Measurements from ENCODE around the gene GREB1L. TPM values are rescaled to one million over a fixed set of nuclear protein-coding genes. Genes with fewer than 3 reads are reported as not detected.
A peak's percentile ranks its signal among the peaks of the same experiment; 100 is the strongest.

Gene GREB1L
- total and polyA plus RNA-seq, 2 experiments from 2014 or later, result 1.9 to 3.0 TPM

DNA sequence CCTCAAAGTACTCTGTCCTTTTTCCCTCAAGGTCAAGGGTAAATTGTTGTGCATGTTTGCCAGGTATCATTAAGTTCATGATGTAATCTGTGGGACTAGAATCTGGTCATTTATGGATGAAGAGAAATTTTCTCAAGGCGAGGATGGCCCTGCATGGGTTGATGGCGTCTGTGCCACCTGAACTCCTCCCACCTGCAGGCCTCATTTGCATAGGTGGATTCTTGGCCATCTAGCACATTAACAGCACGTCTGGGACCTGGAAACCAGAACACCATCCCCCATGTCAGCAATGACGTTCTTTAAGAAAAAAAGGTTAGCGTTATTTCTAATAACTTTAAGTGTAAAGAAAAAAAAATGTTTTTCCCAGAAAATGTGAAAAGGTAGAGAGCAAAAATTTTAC, 212.7 kb downstream of the GREB1L start:
- Histone ChIP-seq H3K27ac (no peak overlapping the region), H4K20me1 (ENCODE audit: insufficient read depth) (no peaks in the 10 kb centered on the region), H3K27me3 (replicated peaks; ENCODE audit: insufficient read depth) (no peaks in the 10 kb centered on the region), H2AFZ (no peak overlapping the region), H3K79me2 (ENCODE audit: insufficient read depth) (no peaks in the 10 kb centered on the region), H3K9me2 (ENCODE audit: insufficient read depth) (no peaks in the 10 kb centered on the region), H3F3A (ENCODE audit: insufficient read depth) (no peaks in the 10 kb centered on the region), H3K4me2 (ENCODE audit: unreplicated experiment) (no peak overlapping the region), H3K4me1 (ENCODE audit: insufficient read depth) (peaks cover 8% of the 10 kb centered on the region), H3K36me3 (ENCODE audit: low read depth) (no peaks in the 10 kb centered on the region), H3K4me3 (no peak overlapping the region), H3K9ac (no peak overlapping the region), H3K9me3 (ENCODE audit: low read depth) (no peaks in the 10 kb centered on the region)
- TF ChIP-seq EZH2phosphoT487 (IDR thresholded peaks at IDR 0.05; ENCODE audit: insufficient read depth, low read depth), result no peak
- TF ChIP-seq EZH2 (IDR thresholded peaks at IDR 0.05; ENCODE audit: insufficient read depth, poor library complexity, severe bottlenecking), result no peak
- 82 to 85% methylated on average over 5 of the region's 5 CpGs for WGBS, 2 experiments (ENCODE audit: low coverage in 1 of 2, low lambda C conversion rate in 2 of 2, missing lambda C conversion rate in 2 of 2)
- in situ Hi-C loops (cut with MboI), result no loop called here
- DNase-seq, result no peak

DNA sequence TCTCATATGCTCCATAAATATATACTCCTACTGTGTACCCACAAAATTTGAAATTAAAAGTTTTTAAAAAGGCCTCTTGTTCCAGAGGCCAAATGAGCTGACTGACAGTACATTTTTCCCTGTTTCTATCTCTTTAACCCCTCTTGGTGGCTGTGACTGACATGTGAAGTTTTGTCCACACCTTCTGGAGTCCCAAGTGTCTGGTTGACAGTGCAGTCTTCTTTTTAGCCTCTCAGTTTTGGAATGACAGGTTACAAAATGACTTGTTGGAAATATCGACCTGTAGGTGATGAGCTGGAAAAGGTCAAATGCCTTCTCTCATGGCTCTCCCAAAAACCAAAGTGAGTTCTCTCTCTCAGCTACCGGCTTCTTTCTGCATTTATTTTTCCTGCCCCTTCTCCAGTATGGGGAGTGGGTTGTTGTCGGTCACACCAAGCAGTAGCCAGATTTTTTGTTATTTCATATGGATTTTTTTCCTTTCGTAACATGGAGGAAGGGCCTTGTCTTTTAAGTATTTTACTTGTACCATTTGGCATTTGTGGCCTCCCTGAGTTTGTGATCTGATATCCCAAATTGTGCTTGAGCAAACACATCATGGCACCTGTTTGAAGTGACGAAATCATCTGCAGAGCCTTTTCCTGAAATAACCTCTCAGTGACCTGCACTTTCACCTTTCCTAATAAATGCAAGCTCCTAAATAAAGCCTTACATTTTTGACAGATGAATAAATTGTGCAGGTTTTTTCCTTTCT, 214.6 kb downstream of the GREB1L start:
- Histone ChIP-seq H3F3A (ENCODE audit: insufficient read depth) (no peaks in the 10 kb centered on the region), H3K4me3 (no peak overlapping the region), H3K9ac (no peak overlapping the region), H3K27ac (no peak overlapping the region), H3K9me2 (ENCODE audit: insufficient read depth) (no peaks in the 10 kb centered on the region), H3K27me3 (replicated peaks; ENCODE audit: insufficient read depth) (no peaks in the 10 kb centered on the region), H3K36me3 (ENCODE audit: low read depth) (no peaks in the 10 kb centered on the region), H3K4me1 (ENCODE audit: insufficient read depth) (peaks cover 8% of the 10 kb centered on the region), H3K4me2 (ENCODE audit: unreplicated experiment) (no peak overlapping the region), H3K9me3 (ENCODE audit: low read depth) (no peaks in the 10 kb centered on the region), H3K79me2 (ENCODE audit: insufficient read depth) (no peaks in the 10 kb centered on the region), H2AFZ (no peak overlapping the region), H4K20me1 (ENCODE audit: insufficient read depth) (no peaks in the 10 kb centered on the region)
- in situ Hi-C loops (cut with MboI), result no loop called here
- DNase-seq, result no peak
- TF ChIP-seq EZH2phosphoT487 (IDR thresholded peaks at IDR 0.05; ENCODE audit: insufficient read depth, low read depth) (no peak), EZH2 (IDR thresholded peaks at IDR 0.05; ENCODE audit: insufficient read depth, poor library complexity, severe bottlenecking) (no peak)
- WGBS, 2 experiments (ENCODE audit: low coverage in 1 of 2, low lambda C conversion rate in 2 of 2, missing lambda C conversion rate in 2 of 2), result 95 to 98% methylated on average over 5 of the region's 5 CpGs

DNA sequence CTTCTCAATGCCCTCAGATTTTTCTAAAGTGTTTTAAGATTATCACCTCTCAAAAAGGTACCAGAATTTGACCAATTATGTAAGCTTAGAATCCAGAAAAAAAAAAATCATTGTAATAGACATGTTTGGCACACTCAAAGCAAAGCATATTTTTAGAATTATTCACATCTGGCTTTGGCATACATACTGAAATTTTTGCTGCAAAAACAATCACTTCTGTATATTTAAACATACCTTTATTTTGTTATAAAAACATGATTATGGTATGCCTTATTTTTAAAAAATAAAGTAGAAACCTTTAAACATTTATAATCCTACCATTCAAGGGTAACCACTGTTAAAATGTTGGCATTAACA, 215.1 kb downstream of the GREB1L start:
- no peak overlapping the region for H2AFZ ChIP-seq
- no peak overlapping the region for H3K4me3 ChIP-seq
- H3K9me3 ChIP-seq (ENCODE audit: low read depth), result no peaks in the 10 kb centered on the region
- H4K20me1 ChIP-seq (ENCODE audit: insufficient read depth), result no peaks in the 10 kb centered on the region
- in situ Hi-C loops (cut with MboI), result no loop called here
- peaks cover 8% of the 10 kb centered on the region for H3K4me1 ChIP-seq (ENCODE audit: insufficient read depth)
- peak; percentile 40 for DNase-seq
- no peak overlapping the region for H3K27ac ChIP-seq
- H3K79me2 ChIP-seq (ENCODE audit: insufficient read depth), result no peaks in the 10 kb centered on the region
- H3K4me2 ChIP-seq (ENCODE audit: unreplicated experiment), result no peak overlapping the region
- no peaks in the 10 kb centered on the region for H3K9me2 ChIP-seq (ENCODE audit: insufficient read depth)
- H3K36me3 ChIP-seq (ENCODE audit: low read depth), result no peaks in the 10 kb centered on the region
- H3K27me3 ChIP-seq (replicated peaks; ENCODE audit: insufficient read depth), result no peaks in the 10 kb centered on the region
- H3K9ac ChIP-seq, result no peak overlapping the region
- H3F3A ChIP-seq (ENCODE audit: insufficient read depth), result no peaks in the 10 kb centered on the region
- no peak for TF ChIP-seq EZH2 (IDR thresholded peaks at IDR 0.05; ENCODE audit: insufficient read depth, poor library complexity, severe bottlenecking)
- TF ChIP-seq EZH2phosphoT487 (IDR thresholded peaks at IDR 0.05; ENCODE audit: insufficient read depth, low read depth), result no peak

DNA sequence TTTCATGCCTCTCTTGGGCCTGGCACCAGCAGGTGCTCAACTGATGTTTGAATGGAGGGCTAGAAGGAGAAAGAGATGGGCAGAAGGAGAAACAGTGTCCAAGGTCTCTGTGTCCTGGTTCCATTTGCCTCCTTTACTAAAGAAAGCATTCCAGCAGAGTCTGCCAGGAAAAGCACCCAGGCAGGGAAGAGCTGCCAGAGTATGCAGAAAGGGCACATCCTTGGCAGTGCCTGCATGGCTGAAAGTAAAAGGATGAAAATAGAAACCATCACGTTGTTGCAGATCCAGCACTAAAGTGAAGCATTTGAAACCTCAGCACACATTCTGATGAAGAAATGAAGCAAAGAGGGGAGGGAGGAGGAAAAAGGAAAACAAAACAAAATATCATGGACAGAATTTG, 216.3 kb downstream of the GREB1L start:
- H3K27me3 ChIP-seq (replicated peaks; ENCODE audit: insufficient read depth), result no peaks in the 10 kb centered on the region
- H4K20me1 ChIP-seq (ENCODE audit: insufficient read depth), result no peaks in the 10 kb centered on the region
- H3K9ac ChIP-seq, result no peak overlapping the region
- H2AFZ ChIP-seq, result no peak overlapping the region
- 27 to 36% methylated on average over 1 of the region's 1 CpG for WGBS, 2 experiments (ENCODE audit: low coverage in 1 of 2, low lambda C conversion rate in 2 of 2, missing lambda C conversion rate in 2 of 2)
- no peaks in the 10 kb centered on the region for H3K79me2 ChIP-seq (ENCODE audit: insufficient read depth)
- no peak overlapping the region for H3K27ac ChIP-seq
- no peaks in the 10 kb centered on the region for H3K36me3 ChIP-seq (ENCODE audit: low read depth)
- H3K4me2 ChIP-seq (ENCODE audit: unreplicated experiment), result no peak overlapping the region
- H3F3A ChIP-seq (ENCODE audit: insufficient read depth), result no peaks in the 10 kb centered on the region
- no peak overlapping the region for H3K4me3 ChIP-seq
- no peaks in the 10 kb centered on the region for H3K9me2 ChIP-seq (ENCODE audit: insufficient read depth)
- in situ Hi-C loops (cut with MboI), result no loop called here
- no peak for DNase-seq
- TF ChIP-seq EZH2 (IDR thresholded peaks at IDR 0.05; ENCODE audit: insufficient read depth, poor library complexity, severe bottlenecking) (no peak), EZH2phosphoT487 (IDR thresholded peaks at IDR 0.05; ENCODE audit: insufficient read depth, low read depth) (no peak)
- H3K4me1 ChIP-seq (ENCODE audit: insufficient read depth), result peaks cover 8% of the 10 kb centered on the region
- no peaks in the 10 kb centered on the region for H3K9me3 ChIP-seq (ENCODE audit: low read depth)

DNA sequence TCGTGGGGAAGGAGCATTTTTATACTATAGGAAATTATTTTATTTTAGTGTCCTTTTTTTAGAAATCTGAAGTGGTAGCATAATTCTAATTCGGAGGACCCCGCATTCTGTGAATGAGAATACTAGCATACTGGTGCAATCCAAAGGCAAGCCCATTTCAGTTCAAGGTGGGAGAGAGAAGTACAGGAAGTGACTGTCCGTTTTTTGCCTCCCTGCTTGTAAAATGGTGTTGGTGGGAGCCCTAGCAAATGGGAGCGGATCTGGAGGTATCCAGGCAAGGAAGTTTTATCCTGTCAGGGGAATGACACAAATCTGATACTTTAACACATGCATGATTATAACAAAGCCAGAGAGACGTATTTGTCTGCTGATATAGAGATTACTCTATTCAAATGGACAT, 216.8 kb downstream of the GREB1L start:
- in situ Hi-C loops (cut with MboI), result no loop called here
- Histone ChIP-seq H3K4me2 (ENCODE audit: unreplicated experiment) (no peak overlapping the region), H3K4me3 (no peak overlapping the region), H3K36me3 (ENCODE audit: low read depth) (no peaks in the 10 kb centered on the region), H3K27me3 (replicated peaks; ENCODE audit: insufficient read depth) (no peaks in the 10 kb centered on the region), H3K27ac (no peak overlapping the region), H3K9ac (no peak overlapping the region), H2AFZ (no peak overlapping the region), H3K79me2 (ENCODE audit: insufficient read depth) (no peaks in the 10 kb centered on the region), H3F3A (ENCODE audit: insufficient read depth) (no peaks in the 10 kb centered on the region), H4K20me1 (ENCODE audit: insufficient read depth) (no peaks in the 10 kb centered on the region), H3K9me3 (ENCODE audit: low read depth) (no peaks in the 10 kb centered on the region), H3K9me2 (ENCODE audit: insufficient read depth) (no peaks in the 10 kb centered on the region), H3K4me1 (ENCODE audit: insufficient read depth) (peaks cover 8% of the 10 kb centered on the region)
- WGBS, 2 experiments (ENCODE audit: low coverage in 1 of 2, low lambda C conversion rate in 2 of 2, missing lambda C conversion rate in 2 of 2), result 96 to 99% methylated on average over 6 of the region's 6 CpGs
- no peak for TF ChIP-seq EZH2phosphoT487 (IDR thresholded peaks at IDR 0.05; ENCODE audit: insufficient read depth, low read depth)
- TF ChIP-seq EZH2 (IDR thresholded peaks at IDR 0.05; ENCODE audit: insufficient read depth, poor library complexity, severe bottlenecking), result no peak
- DNase-seq, result no peak

All from GM23248 (cell line).